Measurements from ENCODE around the gene MSTO1. TPM values are rescaled to one million over a fixed set of nuclear protein-coding genes. Genes with fewer than 3 reads are reported as not detected.
A peak's percentile ranks its signal among the peaks of the same experiment; 100 is the strongest.

The MSTO1 gene
- total RNA-seq, 1 experiment from 2014 or later: 140 TPM

GRCh38 chr1:155645648-155646047, 35.6 kb downstream of the MSTO1 start:
- BruUV-seq (replicated peaks): no TSS peak
- Mint-ChIP-seq H3K4me1 (ENCODE audit: insufficient read depth, unreplicated experiment) (peaks cover 34% of the 10 kb centered on the region), H3K27ac (ENCODE audit: low read depth, unreplicated experiment) (peak overlapping the region; percentile 80), H3K27me3 (ENCODE audit: insufficient read depth, unreplicated experiment) (no peaks in the 10 kb centered on the region), H3K36me3 (ENCODE audit: insufficient read depth, unreplicated experiment) (peaks cover 25% of the 10 kb centered on the region), H3K4me3 (ENCODE audit: unreplicated experiment) (no peak overlapping the region), H3K9me3 (ENCODE audit: unreplicated experiment) (peaks cover 12% of the 10 kb centered on the region)
- ChIA-PET POLR2A (interaction anchor here (0.6 to 1.3 kb wide), 3 partner anchors 13 to 511 kb away, joined by 3 to 4 read pairs (median 4); no protein-coding TSS in a partner anchor), CTCF (interaction anchor here (0.5 to 1.0 kb wide), 5 partner anchors 276 to 452 kb away, joined by 3 to 5 read pairs (median 3); no protein-coding TSS in a partner anchor)
- intact Hi-C loops (cut with micrococcal nuclease): loop anchor here (10.0 kb wide), 1 partner anchor 51 kb away; no protein-coding TSS in a partner anchor
- DNase-seq (ENCODE audit: unreplicated experiment): peak; percentile 71
- no peak for TF ChIP-seq CTCF (IDR thresholded peaks at IDR 0.05; ENCODE audit: unreplicated experiment)

- Mint-ChIP-seq H3K4me1 (ENCODE audit: insufficient read depth, unreplicated experiment) (peaks cover 40% of the 10 kb centered on the region), H3K27ac (ENCODE audit: low read depth, unreplicated experiment) (peak overlapping the region; percentile 80), H3K36me3 (ENCODE audit: insufficient read depth, unreplicated experiment) (peaks cover 25% of the 10 kb centered on the region), H3K27me3 (ENCODE audit: insufficient read depth, unreplicated experiment) (no peaks in the 10 kb centered on the region), H3K9me3 (ENCODE audit: unreplicated experiment) (peaks cover 12% of the 10 kb centered on the region), H3K4me3 (ENCODE audit: unreplicated experiment) (peak overlapping the region; percentile 59)
- ChIA-PET CTCF (interaction anchor here (0.7 to 2.9 kb wide), 6 partner anchors 9 to 439 kb away, joined by 3 to 27 read pairs (median 5); no protein-coding TSS in a partner anchor), POLR2A (interaction anchor here (1.1 to 1.7 kb wide), 6 partner anchors 13 to 512 kb away, joined by 3 to 9 read pairs (median 4); partner anchors contain the start of genes ASH1L and MSTO1)
- TF ChIP-seq CTCF (IDR thresholded peaks at IDR 0.05; ENCODE audit: unreplicated experiment): no peak
- DNase-seq (ENCODE audit: unreplicated experiment): peak; percentile 73
- intact Hi-C loops (cut with micrococcal nuclease): loop anchor here (10.0 kb wide), 1 partner anchor 52 kb away; no protein-coding TSS in a partner anchor
- TSS peak; percentile 17 for BruUV-seq (replicated peaks)
Observed at GRCh38 chr1:155646307-155646706, 36.3 kb downstream of the MSTO1 start.

- peak; percentile 61 for TF ChIP-seq CTCF (IDR thresholded peaks at IDR 0.05; ENCODE audit: unreplicated experiment)
- ChIA-PET POLR2A (interaction anchor here (0.6 to 2.5 kb wide), 16 partner anchors 12 to 455 kb away, joined by 3 to 14 read pairs (median 4); partner anchors contain the start of genes ASH1L, MSTO1 and SCAMP3), CTCF (interaction anchor here (0.6 to 2.9 kb wide), 25 partner anchors 8 to 557 kb away, joined by 3 to 27 read pairs (median 3); no protein-coding TSS in a partner anchor)
- Mint-ChIP-seq H3K9me3 (ENCODE audit: unreplicated experiment) (no peaks in the 10 kb centered on the region), H3K4me3 (ENCODE audit: unreplicated experiment) (peak overlapping the region; percentile 73), H3K4me1 (ENCODE audit: insufficient read depth, unreplicated experiment) (peaks cover 53% of the 10 kb centered on the region), H3K27me3 (ENCODE audit: insufficient read depth, unreplicated experiment) (no peaks in the 10 kb centered on the region), H3K27ac (ENCODE audit: low read depth, unreplicated experiment) (peak overlapping the region; percentile 47), H3K36me3 (ENCODE audit: insufficient read depth, unreplicated experiment) (peaks cover 25% of the 10 kb centered on the region)
- TSS peak; percentile 41 for BruUV-seq (replicated peaks)
- intact Hi-C loops (cut with micrococcal nuclease): loop anchor here (1.0 to 10.0 kb wide), 3 partner anchors 54 to 371 kb away; partner anchors contain the start of gene HCN3
- DNase-seq (ENCODE audit: unreplicated experiment): peak; percentile 97
Observed at GRCh38 chr1:155648207-155649147, 38.5 kb downstream of the MSTO1 start.

GRCh38 chr1:155649676-155650075, 39.7 kb downstream of the MSTO1 start:
- H3K4me1 Mint-ChIP-seq (ENCODE audit: insufficient read depth, unreplicated experiment): peaks cover 53% of the 10 kb centered on the region
- BruUV-seq (replicated peaks): no TSS peak
- no peak for DNase-seq (ENCODE audit: unreplicated experiment)
- POLR2A ChIA-PET: no interaction called here
- H3K9me3 Mint-ChIP-seq (ENCODE audit: unreplicated experiment): no peaks in the 10 kb centered on the region
- intact Hi-C loops (cut with micrococcal nuclease): loop anchor here (10.0 kb wide), 2 partner anchors 55 to 405 kb away; partner anchors contain the start of genes LAMTOR2 and UBQLN4
- no peaks in the 10 kb centered on the region for H3K27me3 Mint-ChIP-seq (ENCODE audit: insufficient read depth, unreplicated experiment)
- no peak overlapping the region for H3K27ac Mint-ChIP-seq (ENCODE audit: low read depth, unreplicated experiment)
- TF ChIP-seq CTCF (IDR thresholded peaks at IDR 0.05; ENCODE audit: unreplicated experiment): no peak
- peaks cover 19% of the 10 kb centered on the region for H3K36me3 Mint-ChIP-seq (ENCODE audit: insufficient read depth, unreplicated experiment)
- CTCF ChIA-PET: interaction anchor here (1.0 to 1.2 kb wide), 3 partner anchors 9 to 400 kb away, joined by 3 to 4 read pairs (median 4); no protein-coding TSS in a partner anchor
- H3K4me3 Mint-ChIP-seq (ENCODE audit: unreplicated experiment): no peak overlapping the region
